K562 (cell line): ENCODE measurements around the gene DCDC2. TPM values are rescaled to one million over a fixed set of nuclear protein-coding genes. Genes with fewer than 3 reads are reported as not detected.

Source experiments
- ATAC-seq: fragments of 200-7000 bp; cut with Tn5 transposase; 3 replicates; pipeline ENCODE4 v1.9.1; 2020; ENCODE audit warnings: moderate library complexity
- BruUV-seq: library from RNA; stranded (reverse); fragments of 400-500 nt; replicated peaks from 2 replicates; lab custom pipeline; 2021; lab: Mats Ljungman, UMichigan
- CTCF ChIA-PET: fragments of 300-600 bp; formaldehyde crosslinking; extraction: SDS; loops from one replicate; lab custom pipeline; 2021; ENCODE audit warnings: low intra/inter-chr PET ratio; lab: Yijun Ruan, JAX
- POLR2A ChIA-PET: fragments of 300-600, 350-650 bp; sonication (Branson Sonifier 250); formaldehyde crosslinking; extraction: SDS; loops from one replicate; lab custom pipeline; 2021; ENCODE audit warnings: antibody characterized with exemption, inconsistent platforms; lab: Yijun Ruan, JAX
- DNase-seq, 4 experiments: peaks; one replicate each; pipeline versions ENCODE4 v3.0.0 to v3.0.0-alpha.2; 2011 to 2018; ENCODE audit warnings: low spot score in 3 of 4, mixed read lengths in 3 of 4; ENCODE audit errors: extremely low read depth in 1 of 4
- FAIRE-seq: peaks from 2 replicates; lab custom pipeline; 2011; peaks lifted over from hg19 to GRCh38; lab: Jason Lieb, UNC
- H2AFZ ChIP-seq: 2 replicates; pipeline ENCODE4 v1.6.0; 2011; ENCODE audit warnings: low read depth, low read length, control low read depth, inconsistent platforms
- H3K27ac ChIP-seq: fragments of 200-600 bp; 3 replicates; pipeline ENCODE4 v1.8.0; 2011; ENCODE audit warnings: low read depth, mild to moderate bottlenecking, control low read depth, inconsistent platforms, low read length, moderate library complexity, mixed read lengths; ENCODE audit errors: extremely low read depth
- H3K27me3 ChIP-seq, 2 experiments: fragments of 300-600 bp in 1 of 2; 2 replicates in 1 of 2; 3 replicates in 1 of 2; pipeline versions ENCODE4 v1.6.0 to v1.8.0; 2011; ENCODE audit warnings: inconsistent platforms in 2 of 2, low read length in 2 of 2, mild to moderate bottlenecking in 1 of 2, mixed read lengths in 1 of 2, moderate library complexity in 1 of 2; ENCODE audit not compliant: control insufficient read depth in 2 of 2, insufficient read depth in 2 of 2
- H3K36me3 ChIP-seq: fragments of 300-600 bp; 3 replicates; pipeline ENCODE4 v1.8.0; 2011; ENCODE audit warnings: mild to moderate bottlenecking, low read length, inconsistent platforms; ENCODE audit not compliant: control insufficient read depth, insufficient read depth
- H3K4me1 ChIP-seq, 2 experiments: fragments of 200-600 bp in 1 of 2; replicated peaks in 1 of 2; 2 replicates in 1 of 2; 3 replicates in 1 of 2; pipeline versions ENCODE4 v1.5.1 to v1.8.0; 2011; ENCODE audit warnings: inconsistent platforms in 2 of 2, low read length in 2 of 2, mild to moderate bottlenecking in 1 of 2, mixed read lengths in 1 of 2, moderate library complexity in 1 of 2; ENCODE audit not compliant: control insufficient read depth in 2 of 2, insufficient read depth in 2 of 2
- H3K4me2 ChIP-seq: 2 replicates; pipeline ENCODE4 v1.6.1; 2011; ENCODE audit warnings: low read length, control low read depth, inconsistent platforms, mixed read lengths; ENCODE audit not compliant: insufficient read depth
- H3K4me3 ChIP-seq: fragments of 200-600 bp; sonication (generic), shearing (Covaris generic); 2 replicates; pipeline ENCODE4 v1.5.1; 2016; ENCODE audit warnings: control low read depth, inconsistent platforms
- H3K79me2 ChIP-seq: fragments of 200-600 bp; 3 replicates; pipeline ENCODE4 v1.8.0; 2011; ENCODE audit warnings: low read length, inconsistent platforms; ENCODE audit not compliant: control insufficient read depth, insufficient read depth
- H3K9ac ChIP-seq, 2 experiments: 2 replicates each; pipeline versions ENCODE4 v1.6.0 to v1.6.1; 2011; ENCODE audit warnings: low read depth in 2 of 2, low read length in 2 of 2, control low read depth in 1 of 2, inconsistent platforms in 1 of 2, mild to moderate bottlenecking in 1 of 2, mixed read lengths in 1 of 2; ENCODE audit not compliant: insufficient read depth in 1 of 2
- H3K9me1 ChIP-seq: one replicate; pipeline ENCODE4 v1.6.0; 2011; ENCODE audit warnings: inconsistent platforms, mild to moderate bottlenecking, low read length, moderate library complexity; ENCODE audit not compliant: control insufficient read depth, insufficient read depth
- H3K9me3 ChIP-seq: replicated peaks from 2 replicates; pipeline ENCODE4 v1.5.1; 2011; ENCODE audit warnings: low read depth, low read length, inconsistent platforms; ENCODE audit not compliant: control insufficient read depth, insufficient read depth
- H4K20me1 ChIP-seq: replicated peaks from 2 replicates; pipeline ENCODE4 v1.6.1; 2011; ENCODE audit warnings: low read length, inconsistent platforms, mixed read lengths; ENCODE audit not compliant: control insufficient read depth, insufficient read depth
- BHLHE40 ChIP-seq: IDR thresholded peaks from 2 replicates; pipeline ENCODE4 v1.6.1; 2011; ENCODE audit warnings: low read length, improper control_type of control experiment
- CCAR2 ChIP-seq: fragments of 200-400 bp; formaldehyde crosslinking; IDR thresholded peaks from 2 replicates; pipeline ENCODE4 v1.6.1; 2017; ENCODE audit warnings: mild to moderate bottlenecking, low read depth, low read length
- ESRRB ChIP-seq: fragments of 250-450 bp; sonication (Bioruptor Pico); IDR thresholded peaks from 2 replicates; pipeline ENCODE4 v1.5.0; 2020; ENCODE audit warnings: mild to moderate bottlenecking, moderate library complexity, borderline replicate concordance
- HNRNPH1 ChIP-seq: fragments of 200-400 bp; formaldehyde crosslinking; optimal IDR thresholded peaks from 2 replicates; pipeline ENCODE3; 2017; ENCODE audit warnings: low read depth, mild to moderate bottlenecking, low read length, moderate library complexity
- JUN ChIP-seq, 2 experiments: sonication (generic) in 1 of 2; formaldehyde crosslinking in 1 of 2; IDR thresholded peaks; 2 replicates each; pipeline versions ENCODE4 v1.6.1 to v1.8.0; 2012 to 2022; ENCODE audit warnings: borderline replicate concordance in 2 of 2, mild to moderate bottlenecking in 2 of 2, improper control_type of control experiment in 1 of 2, low read depth in 1 of 2, low read length in 1 of 2, missing genetic modification reagents in 1 of 2
- JUND ChIP-seq, 2 experiments: IDR thresholded peaks; 2 replicates in 1 of 2; 3 replicates in 1 of 2; pipeline ENCODE4 v1.6.1; 2011; ENCODE audit warnings: borderline replicate concordance in 2 of 2, low read depth in 2 of 2, low read length in 2 of 2, improper control_type of control experiment in 1 of 2, missing biosample characterization in 1 of 2, missing genetic modification characterization in 1 of 2, missing genetic modification reagents in 1 of 2
- MCM3 ChIP-seq: fragments of 450-650 bp; IDR thresholded peaks from 2 replicates; pipeline ENCODE4 v1.6.1; 2016
- MYNN ChIP-seq, 2 experiments: sonication (generic); formaldehyde crosslinking in 1 of 2; IDR thresholded peaks; 2 replicates each; pipeline versions ENCODE4 v1.5.0 to v1.6.1; 2016 to 2020; ENCODE audit warnings: antibody characterized with exemption in 1 of 2, missing genetic modification reagents in 1 of 2
- NCOR1 ChIP-seq: fragments of 450-650 bp; IDR thresholded peaks from 2 replicates; pipeline ENCODE4 v1.6.1; 2016; ENCODE audit warnings: mild to moderate bottlenecking, moderate library complexity
- PCBP1 ChIP-seq: fragments of 200-400 bp; formaldehyde crosslinking; IDR thresholded peaks from 2 replicates; pipeline ENCODE4 v1.6.1; 2018; ENCODE audit warnings: mild to moderate bottlenecking, low read depth, low read length; ENCODE audit not compliant: poor library complexity, severe bottlenecking
- RFX7 ChIP-seq: fragments of 250-450 bp; sonication (Bioruptor Pico); IDR thresholded peaks from 2 replicates; pipeline ENCODE4 v1.5.1; 2021; ENCODE audit warnings: mild to moderate bottlenecking
- SIN3B ChIP-seq: fragments of 450-650 bp; IDR thresholded peaks from 2 replicates; pipeline ENCODE4 v1.6.1; 2017; ENCODE audit warnings: low read depth, mild to moderate bottlenecking, moderate library complexity
- SP2 ChIP-seq: IDR thresholded peaks from 2 replicates; pipeline ENCODE4 v1.6.1; 2011; ENCODE audit warnings: mild to moderate bottlenecking, low read depth, low read length, moderate library complexity; ENCODE audit not compliant: poor library complexity, severe bottlenecking; ENCODE audit errors: extremely low read depth
- STAT5B ChIP-seq: fragments of 250-450 bp; sonication (Bioruptor Pico); IDR thresholded peaks from 2 replicates; pipeline ENCODE4 v1.8.0; 2021; ENCODE audit warnings: mild to moderate bottlenecking, inconsistent platforms
- ZBTB1 ChIP-seq: sonication (generic); formaldehyde crosslinking; IDR thresholded peaks from 2 replicates; pipeline ENCODE4 v1.8.1; 2023; ENCODE audit warnings: missing genetic modification reagents, low read depth, mild to moderate bottlenecking, borderline replicate concordance
- ZNF3 ChIP-seq: fragments of 250-450 bp; sonication (Bioruptor Pico); IDR thresholded peaks from 2 replicates; pipeline ENCODE4 v1.5.0; 2021; ENCODE audit warnings: mild to moderate bottlenecking, moderate library complexity
- ZNF695 ChIP-seq: fragments of 450-650 bp; formaldehyde crosslinking; IDR thresholded peaks from 2 replicates; pipeline ENCODE4 v1.4.0; 2020; ENCODE audit warnings: mild to moderate bottlenecking, moderate library complexity
- ZNF785 ChIP-seq: fragments of 250-450 bp; sonication (Bioruptor Pico); IDR thresholded peaks from 2 replicates; pipeline ENCODE4 v1.4.0; 2020; ENCODE audit warnings: mild to moderate bottlenecking
- WGBS: fragments of 100-300 bp; shearing (Covaris generic); methylation state at CpG from one replicate; pipeline ENCODE4 v1.1.6; 2016; ENCODE audit warnings: low coverage, mixed read lengths; ENCODE audit not compliant: insufficient coverage; ENCODE audit errors: missing lambda C conversion rate; 5-methylcytosine and 5-hydroxymethylcytosine counted together
- in situ Hi-C: fragments of 300-500 bp; cut with MboI; formaldehyde crosslinking; loops from 4 replicates; pipeline ENCODE4 v1.15.0; 2018; ENCODE audit warnings: inconsistent platforms, mixed read lengths
- intact Hi-C: fragments of 100-400 bp; cut with micrococcal nuclease; formaldehyde crosslinking; loops from 2 replicates; pipeline ENCODE4 v1.14.2; 2022
- polyA plus RNA-seq, 8 experiments: library from polyadenylated mRNA; depleted of rRNA in 4 of 8; stranded (reverse) in 5 of 8; unstranded in 3 of 8; fragments of >200 nt; fragmentation: Nextera tagmentation in 2 of 8; fragmentation: Illumina TruSeq in 1 of 8; extraction: Ambion mirVana in 2 of 8; extraction: Trizol in 1 of 8; gene quantifications; 2 replicates each; pipeline versions ENCODE4 v1.2.1 to v1.2.3, GENCODE V29; 2011 to 2014; ENCODE audit warnings: inconsistent platforms in 1 of 8, missing spikeins in 1 of 8
- total RNA-seq, 7 experiments: library from RNA; depleted of rRNA in 6 of 7; stranded (reverse); fragments of >200 nt in 6 of 7; fragmentation: Illumina TruSeq in 2 of 7; extraction: Trizol in 2 of 7; gene quantifications; 2 replicates each; pipeline versions ENCODE4 v1.2.1 to v1.2.3, GENCODE V29; 2011 to 2021; ENCODE audit warnings: low replicate concordance in 1 of 7
- TF ChIP-seq, protein P1 (sequence below), 2 experiments: IDR thresholded peaks; 2 replicates each; pipeline ENCODE4 v1.6.1; 2011; ENCODE audit warnings: borderline replicate concordance in 1 of 2, control low read depth in 1 of 2, low read depth in 1 of 2, low read length in 1 of 2, mild to moderate bottlenecking in 1 of 2, mixed read lengths in 1 of 2, moderate library complexity in 1 of 2; ENCODE audit not compliant: insufficient read depth in 1 of 2, insufficient read length in 1 of 2, poor library complexity in 1 of 2, severe bottlenecking in 1 of 2; ENCODE audit errors: extremely low read depth in 1 of 2
- TF ChIP-seq, protein P2 (sequence below), 3 experiments: fragments of 200-800 bp in 1 of 3; sonication (Bioruptor generic) in 1 of 3; sonication (generic) in 1 of 3; formaldehyde crosslinking in 1 of 3; IDR thresholded peaks; 2 replicates each; pipeline versions ENCODE4 v1.6.1 to v1.8.0; 2016 to 2022; ENCODE audit warnings: mild to moderate bottlenecking in 2 of 3, missing compliant biosample characterization in 2 of 3, missing genetic modification characterization in 2 of 3, missing genetic modification reagents in 1 of 3

The DCDC2 gene
- total and polyA plus RNA-seq, 9 of the 15 experiments (the other 6 are each of a cell fraction or from before 2014, with no cell fraction given), result 0.04 TPM; not detected in 8

DNA sequence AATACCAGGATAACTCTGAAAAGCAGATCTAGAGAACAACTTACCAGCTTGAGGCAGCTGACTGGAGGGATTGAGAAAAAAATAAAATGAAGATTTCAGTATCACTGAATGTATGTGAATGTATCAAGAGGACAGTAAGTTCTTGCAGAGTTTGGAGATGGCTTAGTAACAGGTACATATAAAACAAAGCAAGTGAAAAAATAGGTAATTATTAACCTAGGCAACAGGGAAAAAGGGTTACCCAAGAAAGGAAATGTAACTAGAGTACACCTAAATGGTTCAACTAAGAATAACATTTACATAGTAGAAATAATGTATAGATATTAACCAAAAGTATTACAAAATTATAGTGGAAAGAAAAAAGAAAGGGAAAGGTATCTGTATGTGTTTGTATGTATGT lies 164.5 kb downstream of the DCDC2 start (continued):
- TF ChIP-seq BHLHE40 (no peak), ZNF3 (CRISPR knock-in tag) (no peak), SIN3B (no peak), NCOR1 (no peak)

DNA sequence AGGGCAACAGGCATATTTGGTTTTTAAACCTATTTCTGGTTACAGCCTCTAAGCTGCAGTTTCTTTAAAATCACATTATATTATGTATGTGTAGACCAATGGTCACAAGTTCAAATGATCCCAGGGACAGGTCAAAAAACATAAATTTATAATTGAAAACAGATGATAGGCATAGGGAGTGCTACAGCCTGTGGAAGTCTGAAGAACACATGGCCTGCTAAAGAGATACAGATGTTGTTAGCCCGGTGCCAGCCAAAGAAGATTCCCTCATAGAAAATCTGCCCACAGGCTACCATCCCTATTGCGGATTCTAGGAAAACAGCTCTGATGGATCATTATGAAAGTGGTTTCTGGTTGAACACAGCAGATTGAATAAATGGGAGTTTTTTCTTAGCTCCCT lies 166.5 kb downstream of the DCDC2 start:
- no peaks in the 10 kb centered on the region for H3K9me3 ChIP-seq
- no peak for DNase-seq
- no TSS peak for BruUV-seq
- no peak overlapping the region for H2AFZ ChIP-seq
- ATAC-seq, result no peak
- H3K9ac ChIP-seq, result no peak overlapping the region
- H3K9me1 ChIP-seq, result no peaks in the 10 kb centered on the region
- ChIA-PET POLR2A (no interaction called here), CTCF (no interaction called here)
- no peak for FAIRE-seq
- in situ Hi-C loops, result no loop called here
- H3K36me3 ChIP-seq, result no peaks in the 10 kb centered on the region
- no peak overlapping the region for H3K4me2 ChIP-seq
- no peaks in the 10 kb centered on the region for H3K4me1 ChIP-seq
- WGBS, result 9% methylated on average over 2 of the region's 2 CpGs
- intact Hi-C loops, result no loop called here
- H3K27ac ChIP-seq, result no peak overlapping the region
- no peaks in the 10 kb centered on the region for H4K20me1 ChIP-seq
- H3K4me3 ChIP-seq, result no peak overlapping the region
- no peaks in the 10 kb centered on the region for H3K27me3 ChIP-seq
- H3K79me2 ChIP-seq, result no peaks in the 10 kb centered on the region
- TF ChIP-seq SP2 (no peak), ZNF695 (CRISPR knock-in tag) (no peak), JUN (IDR thresholded peaks at IDR 0.05; ENCODE audit: borderline replicate concordance, low read depth, low read length) (no peak), JUN (CRISPR knock-in tag; IDR thresholded peaks at IDR 0.05; ENCODE audit: borderline replicate concordance) (no peak), STAT5B (CRISPR knock-in tag) (no peak), CCAR2 (no peak), ZNF785 (CRISPR knock-in tag) (no peak), HNRNPH1 (no peak), ESRRB (CRISPR knock-in tag) (no peak), RFX7 (CRISPR knock-in tag) (no peak), MYNN (IDR thresholded peaks at IDR 0.05) (no peak), MYNN (CRISPR knock-in tag; IDR thresholded peaks at IDR 0.05) (no peak), PCBP1 (no peak), ZBTB1 (CRISPR knock-in tag) (no peak), MCM3 (no peak), JUND (IDR thresholded peaks at IDR 0.05; ENCODE audit: borderline replicate concordance, low read depth, low read length) (no peak), JUND (tag; IDR thresholded peaks at IDR 0.05; ENCODE audit: borderline replicate concordance, low read depth, low read length) (no peak)
- TF ChIP-seq, protein P1, sequence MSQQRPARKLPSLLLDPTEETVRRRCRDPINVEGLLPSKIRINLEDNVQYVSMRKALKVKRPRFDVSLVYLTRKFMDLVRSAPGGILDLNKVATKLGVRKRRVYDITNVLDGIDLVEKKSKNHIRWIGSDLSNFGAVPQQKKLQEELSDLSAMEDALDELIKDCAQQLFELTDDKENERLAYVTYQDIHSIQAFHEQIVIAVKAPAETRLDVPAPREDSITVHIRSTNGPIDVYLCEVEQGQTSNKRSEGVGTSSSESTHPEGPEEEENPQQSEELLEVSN (IDR thresholded peaks at IDR 0.05; ENCODE audit: borderline replicate concordance in 1 of 2, extremely low read depth in 1 of 2, insufficient read depth in 1 of 2, insufficient read length in 1 of 2, low read depth in 1 of 2, low read length in 1 of 2, poor library complexity in 1 of 2, severe bottlenecking in 1 of 2), result no peak
- TF ChIP-seq, protein P2, sequence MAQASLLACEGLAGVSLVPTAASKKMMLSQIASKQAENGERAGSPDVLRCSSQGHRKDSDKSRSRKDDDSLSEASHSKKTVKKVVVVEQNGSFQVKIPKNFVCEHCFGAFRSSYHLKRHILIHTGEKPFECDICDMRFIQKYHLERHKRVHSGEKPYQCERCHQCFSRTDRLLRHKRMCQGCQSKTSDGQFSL (CRISPR knock-in tag; IDR thresholded peaks at IDR 0.05), result no peak
- TF ChIP-seq, protein P2 (tag; IDR thresholded peaks at IDR 0.05), result no peak
